Naive thymus-derived CD8-positive, alpha-beta T cell (primary cell): ENCODE results near the gene MRPL40. TPM values are rescaled to one million over a fixed set of nuclear protein-coding genes. Genes with fewer than 3 reads are reported as not detected.

Experiments
- ATAC-seq, 2 donors: fragments of 150-1000 bp; cut with Tn5 transposase in 1 of 2; sonication (Bioruptor Pico), chemical (Tn5 transposase) in 1 of 2; 1 replicate in 1 of 2; 2 replicates in 1 of 2; pipeline ENCODE4 v1.10.0; 2021; ENCODE audit warnings: mild to moderate bottlenecking in 2 of 2, moderate library complexity in 2 of 2
- POLR2A ChIA-PET: fragments of 350-600 bp; sonication (Branson Sonifier 250); formaldehyde crosslinking; loops from one replicate; lab custom pipeline; 2021; ENCODE audit warnings: antibody characterized with exemption; lab: Charles Lee
- DNase-seq, 10 donors: peaks; one replicate each; pipeline versions ENCODE4 v3.0.0 to v3.0.0-alpha.2; 2020 to 2022
- H3K27ac Mint-ChIP-seq, 10 donors: one replicate each; pipeline ENCODE4 v1.8.0; 2020 to 2022; ENCODE audit warnings: mild to moderate bottlenecking in 10 of 10, mixed read lengths in 10 of 10, moderate library complexity in 4 of 10, inconsistent platforms in 1 of 10
- H3K27me3 Mint-ChIP-seq, 5 donors: one replicate each; pipeline ENCODE4 v1.8.0; 2021 to 2022; ENCODE audit warnings: mixed read lengths in 5 of 5
- H3K36me3 Mint-ChIP-seq, 3 donors: one replicate each; pipeline ENCODE4 v1.8.0; 2020 to 2022; ENCODE audit warnings: mixed read lengths in 3 of 3, mild to moderate bottlenecking in 2 of 3, inconsistent platforms in 1 of 3
- H3K4me1 Mint-ChIP-seq, 4 donors: one replicate each; pipeline ENCODE4 v1.8.0; 2021 to 2022; ENCODE audit warnings: mixed read lengths in 4 of 4
- H3K4me3 Mint-ChIP-seq, 10 donors: one replicate each; pipeline ENCODE4 v1.8.0; 2020 to 2022; ENCODE audit warnings: mild to moderate bottlenecking in 10 of 10, mixed read lengths in 10 of 10, moderate library complexity in 6 of 10, inconsistent platforms in 1 of 10
- H3K9me3 Mint-ChIP-seq, 9 donors: one replicate each; pipeline ENCODE4 v1.8.0; 2020 to 2022; ENCODE audit warnings: mixed read lengths in 9 of 9, mild to moderate bottlenecking in 3 of 9, inconsistent platforms in 1 of 9, moderate library complexity in 1 of 9
- polyA plus RNA-seq, 3 donors: library from polyadenylated mRNA; unstranded; fragments of 300-500 nt; fragmentation: Illumina TruSeq; gene quantifications; one replicate each; pipeline ENCODE4 v1.2.3, GENCODE V29; 2021
- total RNA-seq, 8 experiments: library from RNA in 2 of 8; stranded (reverse) in 2 of 8; gene quantifications; one replicate each; pipeline ENCODE4 v1.2.3 and lab custom pipeline; 2021 to 2026

The MRPL40 gene
- total RNA-seq: 10 to 100 TPM; 20.8 to 23.2 TPM
- polyA plus RNA-seq: 10 to 100 TPM; 69.5 to 80.5 (median 78.2) TPM
- 12.5 to 27.0 (median 13.8) reads per million in 6 experiments for total RNA-seq (lab: John Stamatoyannopoulos, UW)

DNA sequence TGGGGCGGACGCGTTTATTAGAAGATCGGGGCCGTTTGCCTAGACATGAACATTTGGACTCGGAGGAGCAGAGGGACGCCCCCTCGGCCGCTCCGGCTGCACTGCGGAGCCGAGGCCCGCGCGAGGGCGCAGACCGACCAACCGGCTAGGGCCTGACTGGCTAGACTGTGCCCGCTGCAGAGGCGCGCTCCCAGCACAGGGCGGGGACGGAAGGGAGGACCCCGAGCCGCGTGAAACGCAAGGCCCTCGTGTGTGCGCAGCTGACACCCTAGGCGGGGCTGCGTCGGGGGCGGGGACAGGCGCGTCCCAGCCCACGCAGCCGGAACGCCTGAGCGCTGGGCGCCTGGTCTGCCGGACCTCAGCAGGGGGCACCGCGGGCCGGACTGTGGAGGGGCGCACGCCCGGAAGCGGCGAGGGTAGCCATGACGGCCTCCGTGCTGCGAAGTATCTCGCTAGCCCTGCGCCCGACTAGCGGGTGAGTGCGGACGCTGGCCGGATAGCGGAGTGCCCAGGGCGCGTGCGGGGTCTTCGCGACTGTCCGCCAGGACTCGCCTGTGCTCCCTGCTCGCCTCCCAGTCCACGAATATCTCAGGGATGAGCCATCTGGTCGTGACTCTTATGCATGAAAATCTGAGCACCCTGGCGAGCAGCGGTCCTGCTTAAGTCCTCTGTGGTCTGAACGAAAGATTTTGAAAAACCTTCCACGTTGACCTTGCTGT, at the start of gene MRPL40:
Gene MRPL40, plus strand, starts transcription at position 413 of the 719 bp plus-strand sequence. Its CDS starts 10 bp downstream, at position 423.
- Mint-ChIP-seq H3K36me3 (peaks cover 0 to 35% (median 0%) of the 10 kb centered on the region in 3 donors), H3K27me3 (no peaks in the 10 kb centered on the region), H3K27ac (peak within 1 kb of the TSS; percentile 76 to 96 (median 93)), H3K4me3 (peak within 1 kb of the TSS; percentile 87 to 95 (median 91)), H3K4me1 (peaks cover 15 to 59% (median 38%) of the 10 kb centered on the region in 4 donors), H3K9me3 (no peaks in the 10 kb centered on the region)
- peak; percentile 86 to 89 for ATAC-seq
- DNase-seq: peak; percentile 75 to 92 (median 82)
- POLR2A ChIA-PET: interaction anchor here (0.6 to 6.7 kb wide), 16 partner anchors 12 to 1550 kb away, joined by 3 to 105 read pairs (median 4); partner anchors contain the start of genes C22orf39, CDC45, ESS2 and LZTR1

DNA sequence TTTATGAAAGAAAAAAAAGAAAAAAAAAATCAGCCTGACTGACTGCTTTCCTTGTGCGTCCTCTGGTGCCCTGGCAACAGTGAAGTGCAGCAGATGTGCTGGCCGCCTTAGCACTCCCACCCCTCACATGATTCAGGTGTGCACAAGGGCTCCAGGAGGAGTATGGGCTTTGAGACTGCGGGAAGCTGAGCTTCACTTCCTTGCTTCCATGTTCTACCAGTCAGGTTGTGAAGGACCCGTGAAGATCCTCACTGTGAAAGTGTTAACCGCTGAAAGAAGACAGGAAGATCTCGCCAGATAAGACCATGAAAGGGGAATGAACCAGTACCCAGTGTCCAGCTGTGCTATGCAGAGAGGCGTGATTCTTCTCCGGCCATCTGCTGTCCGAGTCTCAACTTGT, 49.1 kb upstream of the MRPL40 start:
- Mint-ChIP-seq H3K9me3 (no peaks in the 10 kb centered on the region), H3K27me3 (no peaks in the 10 kb centered on the region), H3K36me3 (peaks cover 10 to 75% (median 12%) of the 10 kb centered on the region in 3 donors), H3K4me1 (no peaks in the 10 kb centered on the region), H3K4me3 (no peak overlapping the region), H3K27ac (peak overlapping the region in 1 of 10 donors; percentile 43)
- POLR2A ChIA-PET: interaction anchor here (0.7 kb wide), 1 partner anchor 250 kb away, joined by 3 read pairs; no protein-coding TSS in a partner anchor
- no peak for DNase-seq
- no peak for ATAC-seq

DNA sequence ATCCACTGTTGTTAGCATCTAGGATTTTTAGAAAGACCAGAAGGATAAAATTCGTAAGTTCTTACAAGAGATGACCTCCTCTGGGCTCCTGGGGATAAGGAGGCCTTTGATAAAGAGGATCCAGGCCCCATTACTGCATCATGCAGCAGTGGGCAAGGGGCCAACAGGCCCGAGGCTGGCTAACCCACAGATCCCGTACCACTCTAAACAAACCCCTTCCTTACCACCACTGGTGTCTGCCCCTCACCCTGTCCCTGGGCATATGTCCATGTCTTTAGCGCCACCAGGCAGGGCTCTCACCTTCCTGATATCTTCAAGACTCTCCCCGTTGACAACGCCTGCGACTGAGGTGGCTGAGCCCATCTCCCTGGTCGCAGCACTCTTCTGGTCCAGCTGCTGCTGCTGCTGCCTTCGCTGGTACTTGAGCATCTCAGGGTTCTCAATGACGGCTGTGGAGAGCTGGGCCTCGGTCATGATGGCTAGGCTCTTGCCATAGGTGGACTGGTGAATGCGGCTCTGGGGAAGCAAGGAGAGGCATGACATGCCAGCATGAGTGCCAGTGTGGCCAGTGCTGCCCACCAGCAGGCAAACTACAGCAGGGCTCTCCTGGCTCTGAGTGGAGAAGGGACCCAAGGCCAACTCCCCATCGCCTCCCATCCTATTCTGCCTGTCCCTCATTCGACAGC, 47.0 kb upstream of the MRPL40 start:
- ATAC-seq: no peak

DNA sequence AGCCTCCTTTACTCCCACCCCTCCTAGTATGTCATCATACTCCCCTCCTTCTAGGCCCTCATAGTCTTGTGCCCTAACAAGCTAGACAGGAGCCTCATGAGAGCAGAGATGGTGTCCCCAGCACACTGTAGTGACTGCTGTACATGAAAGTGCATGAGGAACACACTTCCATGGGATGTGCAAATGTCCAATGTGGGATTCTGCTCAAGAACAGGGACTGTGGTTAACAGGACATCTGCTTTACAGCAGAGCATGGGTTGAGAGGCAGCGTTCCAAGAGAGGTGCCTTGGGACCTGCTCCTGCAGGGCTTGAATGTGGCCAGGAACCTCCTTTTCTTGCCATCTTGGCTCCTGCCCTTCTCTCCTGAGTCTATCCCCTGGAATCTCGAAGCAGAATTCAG, 46.1 kb upstream of the MRPL40 start:
- H3K9me3 Mint-ChIP-seq: no peaks in the 10 kb centered on the region
- ATAC-seq (no peak), DNase-seq (no peak)
- H3K27me3 Mint-ChIP-seq: no peaks in the 10 kb centered on the region
- H3K4me3 Mint-ChIP-seq: no peak overlapping the region
- peak overlapping the region in 1 of 10 donors; percentile 15 for H3K27ac Mint-ChIP-seq
- POLR2A ChIA-PET: no interaction called here
- peaks cover 9 to 84% (median 13%) of the 10 kb centered on the region in 3 donors for H3K36me3 Mint-ChIP-seq
- H3K4me1 Mint-ChIP-seq: no peaks in the 10 kb centered on the region

More for the DNA sequence above, 47.0 kb upstream of the MRPL40 start:
- H3K4me3 Mint-ChIP-seq: no peak overlapping the region
- H3K27me3 Mint-ChIP-seq: no peaks in the 10 kb centered on the region
- H3K27ac Mint-ChIP-seq: peak overlapping the region in 3 of 10 donors; percentile 8 to 68 (median 37)
- DNase-seq: no peak
- peaks cover 10 to 84% (median 12%) of the 10 kb centered on the region in 3 donors for H3K36me3 Mint-ChIP-seq
- no peaks in the 10 kb centered on the region for H3K9me3 Mint-ChIP-seq
- POLR2A ChIA-PET: no interaction called here
- no peaks in the 10 kb centered on the region for H3K4me1 Mint-ChIP-seq

DNA sequence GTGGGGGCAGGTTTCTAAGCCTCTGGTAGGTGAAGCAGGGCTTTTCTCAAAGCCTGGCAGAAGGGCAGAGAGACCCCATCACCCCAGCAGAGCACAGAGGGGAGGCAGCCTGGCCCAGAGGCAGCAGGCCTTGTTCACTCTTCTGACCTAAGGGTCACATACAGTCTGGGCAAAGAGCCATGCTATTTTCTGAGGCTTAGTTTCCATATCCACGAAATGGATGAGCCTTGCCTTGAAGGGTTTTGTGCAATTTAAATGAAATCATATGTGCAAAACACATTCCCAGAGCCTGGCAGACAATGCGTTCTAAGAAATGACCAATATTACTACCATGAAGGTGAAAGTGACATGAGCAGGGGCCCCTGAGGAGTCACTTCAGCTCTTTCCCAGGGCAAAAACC, 45.3 kb upstream of the MRPL40 start:
- POLR2A ChIA-PET: no interaction called here
- no peak overlapping the region for H3K27ac Mint-ChIP-seq
- H3K27me3 Mint-ChIP-seq: no peaks in the 10 kb centered on the region
- H3K36me3 Mint-ChIP-seq: peaks cover 8 to 85% (median 12%) of the 10 kb centered on the region in 3 donors
- DNase-seq: no peak
- H3K4me3 Mint-ChIP-seq: no peak overlapping the region
- H3K4me1 Mint-ChIP-seq: no peaks in the 10 kb centered on the region
- ATAC-seq: no peak
- no peaks in the 10 kb centered on the region for H3K9me3 Mint-ChIP-seq

DNA sequence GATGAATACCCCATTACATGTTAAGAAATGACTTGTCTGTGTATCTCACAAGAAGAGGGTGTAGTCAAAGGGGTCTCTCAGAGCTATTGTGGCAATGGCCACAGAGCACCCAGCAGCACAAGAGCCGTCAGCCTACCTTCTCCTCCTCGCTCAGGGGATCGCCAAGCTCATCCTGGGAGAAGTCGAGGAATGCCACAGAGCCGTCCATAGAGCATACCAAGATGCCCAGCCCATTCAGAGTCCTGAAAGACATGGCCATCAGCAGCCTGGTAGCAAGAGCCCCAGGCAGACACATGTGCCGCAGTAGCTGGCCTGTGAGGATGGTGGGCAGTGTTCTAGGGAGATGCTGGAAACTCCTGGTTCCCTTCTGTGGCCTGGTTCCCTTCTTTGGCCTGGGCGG, 44.8 kb upstream of the MRPL40 start:
- no peaks in the 10 kb centered on the region for H3K9me3 Mint-ChIP-seq
- no peaks in the 10 kb centered on the region for H3K27me3 Mint-ChIP-seq
- no peak overlapping the region for H3K4me3 Mint-ChIP-seq
- DNase-seq (no peak), ATAC-seq (no peak)
- H3K36me3 Mint-ChIP-seq: peaks cover 6 to 85% (median 8%) of the 10 kb centered on the region in 3 donors
- POLR2A ChIA-PET: no interaction called here
- no peak overlapping the region for H3K27ac Mint-ChIP-seq
- no peaks in the 10 kb centered on the region for H3K4me1 Mint-ChIP-seq

DNA sequence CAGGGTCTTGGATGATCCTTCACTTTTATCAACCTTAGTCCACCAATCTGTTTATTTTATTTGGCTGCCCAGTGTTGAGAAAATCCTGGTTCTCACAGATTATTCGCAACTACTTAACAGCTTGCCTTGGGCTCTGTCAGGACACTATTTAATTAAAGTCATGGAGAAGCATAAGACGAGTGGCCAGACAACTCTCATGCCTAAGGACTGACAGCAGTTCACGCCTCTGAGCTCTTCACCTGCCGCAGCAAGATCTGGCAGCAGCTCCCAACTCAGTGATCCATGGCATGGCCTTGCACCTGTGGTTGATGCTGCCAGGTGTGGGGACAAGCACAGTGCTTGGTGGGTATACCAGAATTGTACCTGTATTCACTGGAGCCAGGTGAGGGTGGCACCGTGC, 38.6 kb upstream of the MRPL40 start:
- DNase-seq (no peak), ATAC-seq (no peak)
- Mint-ChIP-seq H3K4me3 (no peak overlapping the region), H3K36me3 (peaks cover 4 to 90% (median 7%) of the 10 kb centered on the region in 3 donors), H3K27me3 (no peaks in the 10 kb centered on the region), H3K9me3 (no peaks in the 10 kb centered on the region), H3K27ac (peak overlapping the region in 1 of 10 donors; percentile 32), H3K4me1 (peaks cover 0 to 2% (median 0%) of the 10 kb centered on the region in 4 donors)
- POLR2A ChIA-PET: no interaction called here

DNA sequence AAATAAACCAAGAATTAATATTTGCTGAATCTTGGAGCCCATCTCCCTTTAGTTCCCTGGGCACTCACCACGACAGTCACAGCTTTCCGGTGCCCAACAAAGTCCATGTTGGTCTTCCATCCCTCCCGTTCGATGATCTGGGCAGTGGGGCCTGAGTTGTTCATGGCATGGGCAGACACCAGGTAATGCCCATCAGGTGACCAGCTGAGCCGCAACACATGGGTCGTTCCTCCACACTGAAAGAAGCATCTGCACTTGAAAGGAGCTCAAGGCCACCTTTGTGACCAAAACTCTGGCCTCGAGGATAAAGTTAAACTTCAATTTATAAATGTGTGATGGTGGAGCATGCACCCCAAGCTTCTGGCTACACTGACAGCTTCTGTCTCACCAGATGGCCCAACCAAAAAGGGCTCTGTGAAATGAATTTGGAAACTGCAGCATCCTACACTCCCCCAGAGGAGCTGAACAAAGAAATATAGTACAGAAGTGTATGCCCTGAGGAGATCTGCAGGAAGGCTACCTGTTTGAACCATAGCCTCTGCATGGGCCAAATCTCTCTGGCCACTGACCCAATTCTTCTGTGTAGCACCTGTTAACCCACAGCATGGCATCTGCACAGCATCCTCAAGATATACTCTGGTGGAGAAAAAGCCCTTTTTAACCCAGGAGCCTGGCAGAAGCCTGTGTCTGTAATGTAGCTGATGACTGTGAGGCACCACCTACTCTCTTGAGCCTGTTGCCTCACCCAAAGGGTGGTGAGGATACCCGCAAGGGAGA, 37.9 kb upstream of the MRPL40 start:
- Mint-ChIP-seq H3K9me3 (no peaks in the 10 kb centered on the region), H3K27ac (no peak overlapping the region), H3K4me3 (no peak overlapping the region), H3K27me3 (no peaks in the 10 kb centered on the region), H3K4me1 (peaks cover 0 to 2% (median 0%) of the 10 kb centered on the region in 4 donors), H3K36me3 (peaks cover 4 to 90% (median 7%) of the 10 kb centered on the region in 3 donors)
- ATAC-seq (no peak), DNase-seq (no peak)
- POLR2A ChIA-PET: no interaction called here

DNA sequence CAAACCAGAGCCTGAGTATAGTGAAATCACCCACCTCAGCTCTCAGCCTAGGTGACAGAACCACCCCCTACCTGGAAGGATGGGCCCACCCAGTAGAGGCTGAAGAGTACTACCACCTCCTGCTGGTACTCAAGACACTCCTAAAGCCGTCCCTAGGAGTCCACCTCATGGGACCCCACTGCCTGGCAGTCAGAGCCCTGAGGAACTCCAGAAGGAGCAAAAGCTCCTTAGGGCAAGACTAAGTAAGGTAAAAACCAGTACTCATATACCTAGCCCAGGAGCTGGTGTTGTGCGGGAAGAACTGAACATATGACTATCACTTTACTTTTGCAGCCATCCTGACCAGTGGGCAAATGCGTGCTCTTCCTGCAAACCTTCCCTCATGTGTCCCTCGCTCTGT, 37.1 kb upstream of the MRPL40 start:
- ATAC-seq (no peak), DNase-seq (no peak)
- POLR2A ChIA-PET: no interaction called here
- Mint-ChIP-seq H3K36me3 (peaks cover 4 to 88% (median 7%) of the 10 kb centered on the region in 3 donors), H3K27me3 (no peaks in the 10 kb centered on the region), H3K4me1 (peaks cover 0 to 2% (median 0%) of the 10 kb centered on the region in 4 donors), H3K4me3 (no peak overlapping the region), H3K9me3 (no peaks in the 10 kb centered on the region), H3K27ac (peak overlapping the region in 2 of 10 donors; percentile 43 to 69)

DNA sequence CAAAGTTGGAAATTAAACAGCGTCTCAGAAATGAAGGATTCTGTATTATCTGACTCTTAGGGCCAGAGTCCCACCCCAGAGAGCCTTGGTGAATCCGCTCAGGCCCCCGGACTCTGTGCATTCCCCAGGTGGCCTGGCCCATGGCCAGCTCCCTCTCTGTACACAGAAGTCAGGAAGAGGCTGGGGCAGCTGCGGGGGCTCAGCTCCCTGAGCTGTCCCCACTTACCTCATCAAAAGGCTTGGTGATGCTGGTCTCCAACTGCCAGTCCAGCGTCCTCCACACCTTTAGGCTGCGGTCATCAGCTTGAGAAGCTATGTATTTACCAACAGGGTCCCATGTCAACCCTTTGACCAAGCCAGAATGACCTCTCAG, 35.8 kb upstream of the MRPL40 start:
- H3K4me3 Mint-ChIP-seq: no peak overlapping the region
- peak overlapping the region in 1 of 10 donors; percentile 29 for H3K27ac Mint-ChIP-seq
- peaks cover 0 to 92% (median 7%) of the 10 kb centered on the region in 3 donors for H3K36me3 Mint-ChIP-seq
- POLR2A ChIA-PET: interaction anchor here (0.5 kb wide), 1 partner anchor 286 kb away, joined by 3 read pairs; no protein-coding TSS in a partner anchor
- ATAC-seq (no peak), DNase-seq (no peak)
- no peaks in the 10 kb centered on the region for H3K9me3 Mint-ChIP-seq
- H3K4me1 Mint-ChIP-seq: peaks cover 0 to 2% (median 0%) of the 10 kb centered on the region in 4 donors
- H3K27me3 Mint-ChIP-seq: no peaks in the 10 kb centered on the region

DNA sequence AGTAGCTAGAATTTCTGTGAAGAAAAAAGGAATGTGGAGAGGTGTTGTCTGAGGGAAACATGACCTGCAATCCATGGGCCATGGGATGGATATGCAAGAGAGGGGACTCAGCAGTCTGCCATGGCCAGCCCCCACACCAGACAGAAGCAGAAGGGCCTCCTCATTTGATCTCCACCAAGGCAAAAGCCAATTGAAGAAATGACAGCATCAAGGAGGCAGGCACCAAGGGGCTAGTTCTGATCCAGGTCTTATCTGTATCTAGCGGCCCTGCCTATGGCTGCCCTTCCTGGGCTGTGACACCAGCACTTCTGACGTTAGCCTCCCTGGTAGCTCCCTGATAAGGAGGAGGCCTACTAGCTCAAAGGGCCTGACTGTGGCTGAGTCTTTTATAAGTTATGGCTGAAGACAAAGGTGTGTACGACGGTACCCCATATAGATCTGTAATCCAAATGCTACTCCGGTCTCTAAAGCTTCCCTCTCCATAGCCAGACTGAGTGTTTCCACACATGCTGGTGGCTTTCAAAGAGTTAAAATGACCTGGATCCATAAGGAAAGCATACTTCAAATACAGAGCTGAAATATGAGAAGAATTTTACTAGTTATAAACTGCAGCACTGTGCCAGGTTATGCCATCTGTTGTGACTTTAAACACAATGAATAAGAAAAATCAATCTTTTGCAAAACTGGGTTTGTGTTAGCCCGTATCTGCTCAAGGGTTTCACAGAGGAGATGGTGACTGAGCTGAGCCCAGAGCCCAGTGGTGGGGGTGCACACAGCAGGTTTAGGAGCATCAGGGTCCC, 35.2 kb upstream of the MRPL40 start:
- no peak for DNase-seq
- H3K4me1 Mint-ChIP-seq: peaks cover 0 to 3% (median 0%) of the 10 kb centered on the region in 4 donors
- ATAC-seq: no peak
- POLR2A ChIA-PET: no interaction called here
- H3K36me3 Mint-ChIP-seq: peaks cover 0 to 92% (median 7%) of the 10 kb centered on the region in 3 donors
- no peaks in the 10 kb centered on the region for H3K27me3 Mint-ChIP-seq
- no peak overlapping the region for H3K4me3 Mint-ChIP-seq
- H3K27ac Mint-ChIP-seq: peak overlapping the region in 1 of 10 donors; percentile 15
- H3K9me3 Mint-ChIP-seq: no peaks in the 10 kb centered on the region

DNA sequence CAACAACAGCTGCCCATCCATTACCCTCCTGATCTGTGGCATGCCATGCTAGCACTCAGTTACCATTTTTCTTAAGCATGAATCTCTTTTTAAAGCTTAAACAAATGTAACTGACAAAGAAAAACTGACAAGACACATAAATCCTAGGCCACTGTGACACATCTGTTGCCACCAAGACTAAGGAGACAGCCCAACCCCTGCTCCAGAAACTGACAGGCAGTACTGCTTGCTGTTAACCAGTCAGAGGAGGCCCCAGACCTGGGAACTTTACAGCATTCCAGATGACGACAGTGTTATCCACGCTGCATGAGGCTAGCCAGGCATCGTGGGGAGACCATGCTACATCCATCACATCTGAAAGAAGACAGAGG, 34.6 kb upstream of the MRPL40 start:
- no peak overlapping the region for H3K27ac Mint-ChIP-seq
- no peaks in the 10 kb centered on the region for H3K27me3 Mint-ChIP-seq
- H3K9me3 Mint-ChIP-seq: no peaks in the 10 kb centered on the region
- no peak for DNase-seq
- POLR2A ChIA-PET: no interaction called here
- H3K4me3 Mint-ChIP-seq: no peak overlapping the region
- peaks cover 0 to 3% (median 0%) of the 10 kb centered on the region in 4 donors for H3K4me1 Mint-ChIP-seq
- ATAC-seq: no peak
- H3K36me3 Mint-ChIP-seq: peaks cover 0 to 86% (median 5%) of the 10 kb centered on the region in 3 donors
